H9 (cell line): ENCODE data around the gene HCFC2. TPM values are rescaled to one million over a fixed set of nuclear protein-coding genes. Genes with fewer than 3 reads are reported as not detected.
A peak's percentile ranks its signal among the peaks of the same experiment; 100 is the strongest.

Experiments used
- DNase-seq: peaks from one replicate; pipeline ENCODE4 v3.0.0-alpha.2; 2017
- H2AFZ ChIP-seq: one replicate; pipeline ENCODE4 v1.6.1; 2013; ENCODE audit warnings: mild to moderate bottlenecking, low read length, control low read depth, moderate library complexity
- H2AK5ac ChIP-seq: 2 replicates; pipeline ENCODE4 v1.6.1; 2013; ENCODE audit warnings: low read length, control low read depth, mixed read lengths; ENCODE audit not compliant: insufficient read length
- H2BK120ac ChIP-seq: one replicate; pipeline ENCODE4 v1.6.1; 2013; ENCODE audit warnings: low read depth, mild to moderate bottlenecking, low read length, control low read depth, inconsistent platforms; ENCODE audit not compliant: poor library complexity, severe bottlenecking
- H2BK12ac ChIP-seq: 2 replicates; pipeline ENCODE4 v1.6.1; 2013; ENCODE audit warnings: low read length, control low read depth, mixed read lengths, low read depth; ENCODE audit not compliant: insufficient read length
- H2BK15ac ChIP-seq: 2 replicates; pipeline ENCODE4 v1.6.1; 2013; ENCODE audit warnings: low read depth, low read length, control low read depth
- H2BK20ac ChIP-seq: one replicate; pipeline ENCODE4 v1.6.1; 2013; ENCODE audit warnings: low read depth, mild to moderate bottlenecking, low read length, control low read depth, inconsistent platforms; ENCODE audit not compliant: poor library complexity, severe bottlenecking
- H2BK5ac ChIP-seq: 2 replicates; pipeline ENCODE4 v1.6.1; 2013; ENCODE audit warnings: low read length, control low read depth, mixed read lengths; ENCODE audit not compliant: insufficient read length
- H3K14ac ChIP-seq: 2 replicates; pipeline ENCODE4 v1.6.1; 2013; ENCODE audit warnings: low read length, control low read depth; ENCODE audit not compliant: insufficient read depth
- H3K18ac ChIP-seq: 2 replicates; pipeline ENCODE4 v1.6.1; 2013; ENCODE audit warnings: low read depth, mild to moderate bottlenecking, mixed read lengths, low read length, control low read depth; ENCODE audit not compliant: insufficient read length
- H3K23ac ChIP-seq: 2 replicates; pipeline ENCODE4 v1.6.1; 2013; ENCODE audit warnings: low read length, control low read depth, mixed read lengths, low read depth; ENCODE audit not compliant: insufficient read length
- H3K23me2 ChIP-seq: 2 replicates; pipeline ENCODE4 v1.6.1; 2013; ENCODE audit warnings: low read depth, mild to moderate bottlenecking, mixed read lengths, low read length, control low read depth; ENCODE audit not compliant: insufficient read length, poor library complexity, severe bottlenecking
- H3K27ac ChIP-seq: 2 replicates; pipeline ENCODE4 v1.5.1; 2013; ENCODE audit warnings: low read length, control low read depth, mixed read lengths, low read depth; ENCODE audit not compliant: insufficient read length
- H3K27me3 ChIP-seq: 2 replicates; pipeline ENCODE4 v1.6.1; 2013; ENCODE audit warnings: low read length, control low read depth, inconsistent platforms; ENCODE audit not compliant: insufficient read depth
- H3K4ac ChIP-seq: 2 replicates; pipeline ENCODE4 v1.6.1; 2013; ENCODE audit warnings: low read depth, mild to moderate bottlenecking, control low read depth, inconsistent platforms, low read length, moderate library complexity
- H3K4me1 ChIP-seq: 2 replicates; pipeline ENCODE4 v1.6.1; 2013; ENCODE audit warnings: low read length, control low read depth, inconsistent platforms; ENCODE audit not compliant: insufficient read depth
- H3K4me2 ChIP-seq: 2 replicates; pipeline ENCODE4 v1.6.1; 2013; ENCODE audit warnings: low read length, control low read depth, mixed read lengths; ENCODE audit not compliant: insufficient read length, insufficient read depth
- H3K56ac ChIP-seq: 2 replicates; pipeline ENCODE4 v1.6.1; 2013; ENCODE audit warnings: low read depth, mild to moderate bottlenecking, mixed read lengths, low read length, control low read depth; ENCODE audit not compliant: insufficient read length
- H3K79me1 ChIP-seq: 2 replicates; pipeline ENCODE4 v1.6.1; 2013; ENCODE audit warnings: low read depth, mild to moderate bottlenecking, moderate library complexity, low read length, control low read depth, inconsistent platforms; ENCODE audit not compliant: insufficient read depth, poor library complexity, severe bottlenecking
- H3K79me2 ChIP-seq: 2 replicates; pipeline ENCODE4 v1.6.1; 2013; ENCODE audit warnings: low read length, control low read depth, inconsistent platforms; ENCODE audit not compliant: insufficient read depth
- H3K9ac ChIP-seq: 2 replicates; pipeline ENCODE4 v1.6.1; 2013; ENCODE audit warnings: low read length, control low read depth, mixed read lengths; ENCODE audit not compliant: insufficient read length; ENCODE audit errors: extremely low read depth
- H3K9me3 ChIP-seq: one replicate; pipeline ENCODE4 v1.6.1; 2013; ENCODE audit warnings: low read depth, low read length, inconsistent platforms; ENCODE audit not compliant: control insufficient read depth
- H3T11ph ChIP-seq: one replicate; pipeline ENCODE4 v1.6.1; 2013; ENCODE audit warnings: mild to moderate bottlenecking, low read length, control low read depth, inconsistent platforms
- H4K20me1 ChIP-seq: one replicate; pipeline ENCODE4 v1.6.1; 2013; ENCODE audit not compliant: control insufficient read depth, insufficient read length, insufficient read depth
- H4K5ac ChIP-seq: 2 replicates; pipeline ENCODE4 v1.6.1; 2013; ENCODE audit warnings: low read depth, mild to moderate bottlenecking, mixed read lengths, low read length, control low read depth; ENCODE audit not compliant: insufficient read length
- H4K8ac ChIP-seq: replicated peaks from 2 replicates; pipeline ENCODE4 v1.6.1; 2013; ENCODE audit warnings: low read length, control low read depth, mixed read lengths, low read depth; ENCODE audit not compliant: insufficient read length
- H4K91ac ChIP-seq: 2 replicates; pipeline ENCODE4 v1.6.1; 2013; ENCODE audit warnings: low read depth, mild to moderate bottlenecking, moderate library complexity, mixed read lengths, low read length, control low read depth; ENCODE audit not compliant: insufficient read length
- H3K27ac Mint-ChIP-seq, 3 experiments: 2 replicates in 2 of 3; 3 replicates in 1 of 3; pipeline ENCODE4 v1.8.0; 2020 to 2021; ENCODE audit warnings: mixed read lengths in 3 of 3, mild to moderate bottlenecking in 1 of 3, moderate library complexity in 1 of 3
- H3K27me3 Mint-ChIP-seq: 2 replicates; pipeline ENCODE4 v1.8.0; 2021; ENCODE audit warnings: low read depth, mild to moderate bottlenecking, moderate library complexity, mixed read lengths
- H3K36me3 Mint-ChIP-seq, 3 experiments: 2 replicates in 2 of 3; 3 replicates in 1 of 3; pipeline ENCODE4 v1.8.0; 2020 to 2021; ENCODE audit warnings: low read depth in 3 of 3, mixed read lengths in 3 of 3; ENCODE audit not compliant: insufficient read depth in 1 of 3
- H3K4me1 Mint-ChIP-seq, 2 experiments: 2 replicates each; pipeline ENCODE4 v1.8.0; 2020; ENCODE audit warnings: mixed read lengths in 2 of 2
- H3K4me3 Mint-ChIP-seq, 2 experiments: 2 replicates in 1 of 2; 3 replicates in 1 of 2; pipeline ENCODE4 v1.8.0; 2020 to 2021; ENCODE audit warnings: mild to moderate bottlenecking in 2 of 2, mixed read lengths in 2 of 2, moderate library complexity in 1 of 2
- H3K9me3 Mint-ChIP-seq, 2 experiments: 2 replicates in 1 of 2; 3 replicates in 1 of 2; pipeline ENCODE4 v1.8.0; 2020; ENCODE audit warnings: mild to moderate bottlenecking in 2 of 2, mixed read lengths in 2 of 2, moderate library complexity in 1 of 2
- WGBS: extraction: QIAGEN DNeasy Blood & Tissue Kit; methylation state at CpG from one replicate; pipeline ENCODE4 v1.1.7; 2013; ENCODE audit warnings: missing lambda C conversion rate, low lambda C conversion rate, mixed read lengths; ENCODE audit not compliant: insufficient read length; ENCODE audit errors: extremely low coverage; 5-methylcytosine and 5-hydroxymethylcytosine counted together
- total RNA-seq: library from RNA; stranded (reverse); gene quantifications from 2 replicates; pipeline ENCODE4 v1.2.1, GENCODE V29; 2021
- TF ChIP-seq, protein P1 (sequence below): fragments of 200-600 bp; sonication (generic); conservative IDR thresholded peaks from 3 replicates; pipeline ENCODE4 v1.8.0; 2021; ENCODE audit warnings: antibody characterized with exemption, mild to moderate bottlenecking

The HCFC2 gene
- total RNA-seq, 1 experiment from 2014 or later, result 1.9 TPM

- H3K36me3 Mint-ChIP-seq, result no peaks in the 10 kb centered on the region
- Histone ChIP-seq H3K56ac (no peak overlapping the region), H2BK5ac (no peak overlapping the region), H3K4me1 (no peaks in the 10 kb centered on the region), H4K91ac (no peak overlapping the region), H3K23me2 (peaks cover 8% of the 10 kb centered on the region), H3K4me2 (peak overlapping the region; percentile 93), H4K5ac (no peak overlapping the region), H2BK12ac (no peak overlapping the region), H2AK5ac (no peak overlapping the region), H2BK20ac (no peak overlapping the region), H2AFZ (no peak overlapping the region), H4K8ac (no peak overlapping the region), H4K20me1 (no peaks in the 10 kb centered on the region), H3K18ac (no peak overlapping the region), H3K14ac (no peak overlapping the region), H3K27ac (no peak overlapping the region), H3K79me1 (no peaks in the 10 kb centered on the region), H3K4ac (no peak overlapping the region), H3K27me3 (0 out of 2 replicates have a peak, but pooled peaks cover 3% of the 10 kb centered on the region), H3K79me2 (no peaks in the 10 kb centered on the region), H2BK120ac (no peak overlapping the region), H3K9ac (no peak overlapping the region), H3T11ph (no peak overlapping the region), H3K9me3 (no peaks in the 10 kb centered on the region), H3K23ac (peak overlapping the region; percentile 64), H2BK15ac (no peak overlapping the region)
- H3K9me3 Mint-ChIP-seq, result no peaks in the 10 kb centered on the region
- no CpG with 5 or more reads among the region's 3 CpGs for WGBS
- no peak for DNase-seq
- TF ChIP-seq, protein P1, sequence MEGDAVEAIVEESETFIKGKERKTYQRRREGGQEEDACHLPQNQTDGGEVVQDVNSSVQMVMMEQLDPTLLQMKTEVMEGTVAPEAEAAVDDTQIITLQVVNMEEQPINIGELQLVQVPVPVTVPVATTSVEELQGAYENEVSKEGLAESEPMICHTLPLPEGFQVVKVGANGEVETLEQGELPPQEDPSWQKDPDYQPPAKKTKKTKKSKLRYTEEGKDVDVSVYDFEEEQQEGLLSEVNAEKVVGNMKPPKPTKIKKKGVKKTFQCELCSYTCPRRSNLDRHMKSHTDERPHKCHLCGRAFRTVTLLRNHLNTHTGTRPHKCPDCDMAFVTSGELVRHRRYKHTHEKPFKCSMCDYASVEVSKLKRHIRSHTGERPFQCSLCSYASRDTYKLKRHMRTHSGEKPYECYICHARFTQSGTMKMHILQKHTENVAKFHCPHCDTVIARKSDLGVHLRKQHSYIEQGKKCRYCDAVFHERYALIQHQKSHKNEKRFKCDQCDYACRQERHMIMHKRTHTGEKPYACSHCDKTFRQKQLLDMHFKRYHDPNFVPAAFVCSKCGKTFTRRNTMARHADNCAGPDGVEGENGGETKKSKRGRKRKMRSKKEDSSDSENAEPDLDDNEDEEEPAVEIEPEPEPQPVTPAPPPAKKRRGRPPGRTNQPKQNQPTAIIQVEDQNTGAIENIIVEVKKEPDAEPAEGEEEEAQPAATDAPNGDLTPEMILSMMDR, result no peak
- H3K27me3 Mint-ChIP-seq, result peaks cover 31% of the 10 kb centered on the region
- peak overlapping the region in 1 of 2 experiments; percentile 85; a peak in 2 of 5 replicates for H3K4me3 Mint-ChIP-seq
- no peak overlapping the region for H3K27ac Mint-ChIP-seq
- H3K4me1 Mint-ChIP-seq, result peaks cover 13 to 17% of the 10 kb centered on the region in 2 experiments
Measured at GRCh38 chr12:104048811-104049210, 15.5 kb upstream of the HCFC2 start.
